ENCODE data around the gene RTN4IP1.

DNA sequence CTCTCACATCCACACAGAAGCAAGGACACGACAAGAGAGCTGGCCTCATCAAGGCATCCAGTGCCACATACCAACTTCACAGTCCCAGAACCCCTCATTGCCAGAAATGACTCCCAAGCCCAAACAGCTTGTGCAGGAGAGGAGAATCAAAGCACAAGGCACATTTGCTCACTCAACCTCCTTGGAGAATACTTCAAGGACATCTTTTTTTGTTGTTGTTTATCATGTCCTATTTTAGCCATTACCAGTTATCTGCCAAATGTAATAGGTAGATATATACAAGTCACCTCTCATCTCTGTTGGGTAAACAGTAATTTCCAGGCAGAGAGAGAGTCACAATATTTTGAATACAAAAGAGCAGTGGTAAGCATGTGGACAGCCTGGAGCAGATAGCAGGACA, 47.8 kb downstream of the RTN4IP1 start:
- TF ChIP-seq ZBTB21 (CRISPR knock-in tag; IDR thresholded peaks at IDR 0.05; ENCODE audit: borderline replicate concordance) (no peak), CTCF (IDR thresholded peaks at IDR 0.05) (no peak), EMX1 (CRISPR knock-in tag; IDR thresholded peaks at IDR 0.05) (no peak), HMGXB4 (CRISPR knock-in tag; IDR thresholded peaks at IDR 0.05) (no peak), ZNF138 (CRISPR knock-in tag; conservative IDR thresholded peaks at IDR 0.05) (no peak)
- TF ChIP-seq, protein P1, sequence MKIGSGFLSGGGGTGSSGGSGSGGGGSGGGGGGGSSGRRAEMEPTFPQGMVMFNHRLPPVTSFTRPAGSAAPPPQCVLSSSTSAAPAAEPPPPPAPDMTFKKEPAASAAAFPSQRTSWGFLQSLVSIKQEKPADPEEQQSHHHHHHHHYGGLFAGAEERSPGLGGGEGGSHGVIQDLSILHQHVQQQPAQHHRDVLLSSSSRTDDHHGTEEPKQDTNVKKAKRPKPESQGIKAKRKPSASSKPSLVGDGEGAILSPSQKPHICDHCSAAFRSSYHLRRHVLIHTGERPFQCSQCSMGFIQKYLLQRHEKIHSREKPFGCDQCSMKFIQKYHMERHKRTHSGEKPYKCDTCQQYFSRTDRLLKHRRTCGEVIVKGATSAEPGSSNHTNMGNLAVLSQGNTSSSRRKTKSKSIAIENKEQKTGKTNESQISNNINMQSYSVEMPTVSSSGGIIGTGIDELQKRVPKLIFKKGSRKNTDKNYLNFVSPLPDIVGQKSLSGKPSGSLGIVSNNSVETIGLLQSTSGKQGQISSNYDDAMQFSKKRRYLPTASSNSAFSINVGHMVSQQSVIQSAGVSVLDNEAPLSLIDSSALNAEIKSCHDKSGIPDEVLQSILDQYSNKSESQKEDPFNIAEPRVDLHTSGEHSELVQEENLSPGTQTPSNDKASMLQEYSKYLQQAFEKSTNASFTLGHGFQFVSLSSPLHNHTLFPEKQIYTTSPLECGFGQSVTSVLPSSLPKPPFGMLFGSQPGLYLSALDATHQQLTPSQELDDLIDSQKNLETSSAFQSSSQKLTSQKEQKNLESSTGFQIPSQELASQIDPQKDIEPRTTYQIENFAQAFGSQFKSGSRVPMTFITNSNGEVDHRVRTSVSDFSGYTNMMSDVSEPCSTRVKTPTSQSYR (CRISPR knock-in tag; IDR thresholded peaks at IDR 0.05): no peak

Measured in WTC11 (cell line).